HepG2 (cell line): ENCODE data around the gene ADAMTS13. TPM values are rescaled to one million over a fixed set of nuclear protein-coding genes. Genes with fewer than 3 reads are reported as not detected.
A peak's percentile ranks its signal among the peaks of the same experiment; 100 is the strongest.

ENCODE experiments used
- AKAP8 ChIP-seq: sonication (generic); formaldehyde crosslinking; IDR thresholded peaks from 2 replicates; pipeline ENCODE4 v1.5.1; 2020; ENCODE audit warnings: mild to moderate bottlenecking, missing genetic modification reagents
- ARHGAP35 ChIP-seq: sonication (generic); formaldehyde crosslinking; IDR thresholded peaks from 2 replicates; pipeline ENCODE4 v1.9.0; 2022; ENCODE audit warnings: mild to moderate bottlenecking, inconsistent platforms, moderate library complexity, missing genetic modification reagents, borderline replicate concordance
- BRD4 ChIP-seq: sonication (generic); formaldehyde crosslinking; IDR thresholded peaks from 2 replicates; pipeline ENCODE4 v1.4.0; 2020; ENCODE audit warnings: missing genetic modification reagents
- DNMT3B ChIP-seq: conservative IDR thresholded peaks from 2 replicates; pipeline ENCODE4 v1.6.1; 2016; ENCODE audit warnings: missing biosample characterization, control low read depth
- DR1 ChIP-seq: sonication (generic); formaldehyde crosslinking; IDR thresholded peaks from 2 replicates; pipeline ENCODE4 v1.8.0; 2021; ENCODE audit warnings: mild to moderate bottlenecking, missing genetic modification reagents, inconsistent platforms
- FIP1L1 ChIP-seq: fragments of 200-400 bp; formaldehyde crosslinking; IDR thresholded peaks from 2 replicates; pipeline ENCODE4 v1.6.1; 2018; ENCODE audit warnings: low read depth, mild to moderate bottlenecking, low read length, moderate library complexity, borderline replicate concordance; ENCODE audit not compliant: insufficient read depth
- GATAD1 ChIP-seq: IDR thresholded peaks from 2 replicates; pipeline ENCODE4 v1.6.1; 2016; ENCODE audit warnings: missing genetic modification reagents, missing compliant biosample characterization
- GFI1 ChIP-seq: sonication (generic); formaldehyde crosslinking; IDR thresholded peaks from 2 replicates; pipeline ENCODE4 v1.5.0; 2020; ENCODE audit warnings: missing genetic modification reagents, mild to moderate bottlenecking, borderline replicate concordance
- HNF4A ChIP-seq: sonication (generic); formaldehyde crosslinking; IDR thresholded peaks from 2 replicates; pipeline ENCODE4 v1.4.0; 2020; ENCODE audit warnings: missing genetic modification reagents
- HNRNPK ChIP-seq: fragments of 200-400 bp; formaldehyde crosslinking; IDR thresholded peaks from 2 replicates; pipeline ENCODE4 v1.6.1; 2018; ENCODE audit warnings: low read length, low read depth, moderate library complexity, mild to moderate bottlenecking; ENCODE audit not compliant: poor library complexity, severe bottlenecking
- HNRNPLL ChIP-seq: fragments of 200-400 bp; formaldehyde crosslinking; IDR thresholded peaks from 2 replicates; pipeline ENCODE4 v1.6.1; 2017; ENCODE audit warnings: mild to moderate bottlenecking, low read depth, low read length; ENCODE audit not compliant: poor library complexity, severe bottlenecking
- HOXA7 ChIP-seq: sonication (generic); formaldehyde crosslinking; IDR thresholded peaks from 2 replicates; pipeline ENCODE4 v1.8.1; 2022; ENCODE audit warnings: mild to moderate bottlenecking, missing genetic modification reagents, moderate library complexity
- ISX ChIP-seq: sonication (generic); formaldehyde crosslinking; conservative IDR thresholded peaks from 2 replicates; pipeline ENCODE4 v1.5.0; 2020; ENCODE audit warnings: missing genetic modification reagents
- MAFF ChIP-seq: IDR thresholded peaks from 2 replicates; pipeline ENCODE4 v1.6.1; 2011; ENCODE audit warnings: low read depth, low read length, improper control_type of control experiment
- NAIF1 ChIP-seq: sonication (generic); formaldehyde crosslinking; IDR thresholded peaks from 2 replicates; pipeline ENCODE4 v1.5.0; 2020; ENCODE audit warnings: mild to moderate bottlenecking, missing genetic modification reagents, borderline replicate concordance
- POLR2A ChIP-seq, 2 experiments: IDR thresholded peaks; 2 replicates each; pipeline ENCODE4 v1.6.1; 2011; ENCODE audit warnings: low read depth in 2 of 2, low read length in 2 of 2, mild to moderate bottlenecking in 1 of 2, moderate library complexity in 1 of 2; ENCODE audit not compliant: insufficient read depth in 1 of 2
- RARG ChIP-seq: sonication (generic); formaldehyde crosslinking; IDR thresholded peaks from 2 replicates; pipeline ENCODE4 v1.4.0; 2020; ENCODE audit warnings: low read depth, mild to moderate bottlenecking, missing genetic modification reagents
- RBFOX2 ChIP-seq: fragments of 200-400 bp; formaldehyde crosslinking; IDR thresholded peaks from 2 replicates; pipeline ENCODE4 v1.6.1; 2017; ENCODE audit warnings: low read depth, mild to moderate bottlenecking, low read length
- SIX1 ChIP-seq: sonication (generic); formaldehyde crosslinking; IDR thresholded peaks from 2 replicates; pipeline ENCODE4 v1.4.0; 2020; ENCODE audit warnings: missing genetic modification reagents, borderline replicate concordance
- SOX6 ChIP-seq, 2 experiments: fragments of 450-650 bp in 1 of 2; sonication (generic) in 1 of 2; formaldehyde crosslinking in 1 of 2; IDR thresholded peaks; 2 replicates each; pipeline versions ENCODE4 v1.4.0 to v1.6.1; 2017 to 2020; ENCODE audit warnings: antibody characterized with exemption in 1 of 2, mild to moderate bottlenecking in 1 of 2, missing genetic modification reagents in 1 of 2
- SUZ12 ChIP-seq: fragments of 150-350 bp; IDR thresholded peaks from 2 replicates; pipeline ENCODE4 v1.6.1; 2014; ENCODE audit warnings: low read depth, low read length
- ZNF160 ChIP-seq: sonication (generic); formaldehyde crosslinking; IDR thresholded peaks from 2 replicates; pipeline ENCODE4 v1.8.0; 2022; ENCODE audit warnings: mild to moderate bottlenecking, inconsistent platforms, missing genetic modification reagents
- ZNF468 ChIP-seq: sonication (generic); formaldehyde crosslinking; IDR thresholded peaks from 2 replicates; pipeline ENCODE4 v1.8.0; 2022; ENCODE audit warnings: mild to moderate bottlenecking, moderate library complexity, missing genetic modification reagents
- ZNF883 ChIP-seq: sonication (generic); formaldehyde crosslinking; IDR thresholded peaks from 2 replicates; pipeline ENCODE4 v1.5.1; 2020; ENCODE audit warnings: mild to moderate bottlenecking, missing genetic modification reagents; ENCODE audit errors: not compliant biosample characterization
- polyA plus RNA-seq, 8 experiments: library from polyadenylated mRNA; depleted of rRNA in 3 of 8; stranded (reverse) in 7 of 8; unstranded in 1 of 8; fragments of >200 nt; fragmentation: Illumina TruSeq in 4 of 8; extraction: Trizol in 4 of 8; gene quantifications; 2 replicates each; pipeline versions ENCODE4 v1.2.1 to v1.2.3, GENCODE V29; 2011 to 2016; ENCODE audit warnings: low read depth in 4 of 8, missing spikeins in 1 of 8, mixed read lengths in 1 of 8; ENCODE audit not compliant: insufficient read depth in 1 of 8
- total RNA-seq, 5 experiments: library from RNA; depleted of rRNA; stranded (reverse); fragments of >200 nt; fragmentation: Illumina TruSeq; extraction: Trizol; gene quantifications; 2 replicates each; pipeline ENCODE4 v1.2.3, GENCODE V29; 2016; ENCODE audit warnings: low read depth in 1 of 5
- TF ChIP-seq, protein P1 (sequence below): IDR thresholded peaks from 2 replicates; pipeline ENCODE4 v1.6.1; 2016; ENCODE audit warnings: low read depth, missing genetic modification reagents, missing compliant biosample characterization
- TF ChIP-seq, protein P2 (sequence below): conservative IDR thresholded peaks from 2 replicates; pipeline ENCODE4 v1.6.1; 2018; ENCODE audit warnings: missing genetic modification reagents

Gene ADAMTS13
- total and polyA plus RNA-seq, 2 of the 13 experiments (the other 11 are each of a cell fraction or from before 2014, with no cell fraction given) = 0.91 to 4.5 TPM

DNA sequence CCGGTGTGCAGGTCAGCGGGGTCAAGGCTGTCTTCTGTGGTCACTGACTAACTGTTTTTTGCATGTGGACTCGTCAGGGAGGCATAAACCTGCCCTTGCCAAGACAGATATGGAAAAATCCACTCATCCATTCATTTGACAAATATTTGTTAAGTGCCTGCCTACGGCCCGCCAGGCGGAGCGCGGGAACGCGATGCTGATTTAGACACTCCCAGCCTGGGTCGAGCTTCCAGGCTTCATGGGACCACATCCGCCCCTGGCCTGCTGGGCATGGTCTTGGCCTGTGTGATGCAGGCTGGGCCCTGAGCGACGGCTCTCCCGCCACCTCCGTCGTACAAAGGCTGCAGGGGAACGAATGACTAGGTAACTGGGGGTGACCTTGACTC is 84.5 kb downstream of the ADAMTS13 start (continued):
- TF ChIP-seq FIP1L1 (no peak), HOXA7 (no peak), RARG (no peak), GFI1 (CRISPR knock-in tag) (0 out of 2 replicates have a peak, but pooled peaks have one; percentile 46), MAFF (no peak), ZNF468 (CRISPR knock-in tag) (no peak), POLR2A (IDR thresholded peaks at IDR 0.05; ENCODE audit: insufficient read depth in 1 of 2, low read depth in 2 of 2, low read length in 2 of 2) (no peak), HNRNPLL (no peak), ISX (no peak), RBFOX2 (no peak), AKAP8 (CRISPR knock-in tag) (no peak), ZNF883 (CRISPR knock-in tag) (no peak), SUZ12 (no peak), ARHGAP35 (CRISPR knock-in tag) (0 out of 2 replicates have a peak, but pooled peaks have one; percentile 34), SOX6 (IDR thresholded peaks at IDR 0.05) (no peak), SOX6 (CRISPR knock-in tag; IDR thresholded peaks at IDR 0.05) (peak; percentile 84), HNRNPK (no peak), HNF4A (CRISPR knock-in tag) (peak; percentile 72), BRD4 (CRISPR knock-in tag) (peak; percentile 58), SIX1 (CRISPR knock-in tag) (no peak), NAIF1 (CRISPR knock-in tag) (no peak), GATAD1 (peak; percentile 21; the same call in 1 of the 2 replicates), DR1 (peak; percentile 65), DNMT3B (CRISPR knock-in tag) (no peak), ZNF160 (no peak)
- TF ChIP-seq, protein P1, sequence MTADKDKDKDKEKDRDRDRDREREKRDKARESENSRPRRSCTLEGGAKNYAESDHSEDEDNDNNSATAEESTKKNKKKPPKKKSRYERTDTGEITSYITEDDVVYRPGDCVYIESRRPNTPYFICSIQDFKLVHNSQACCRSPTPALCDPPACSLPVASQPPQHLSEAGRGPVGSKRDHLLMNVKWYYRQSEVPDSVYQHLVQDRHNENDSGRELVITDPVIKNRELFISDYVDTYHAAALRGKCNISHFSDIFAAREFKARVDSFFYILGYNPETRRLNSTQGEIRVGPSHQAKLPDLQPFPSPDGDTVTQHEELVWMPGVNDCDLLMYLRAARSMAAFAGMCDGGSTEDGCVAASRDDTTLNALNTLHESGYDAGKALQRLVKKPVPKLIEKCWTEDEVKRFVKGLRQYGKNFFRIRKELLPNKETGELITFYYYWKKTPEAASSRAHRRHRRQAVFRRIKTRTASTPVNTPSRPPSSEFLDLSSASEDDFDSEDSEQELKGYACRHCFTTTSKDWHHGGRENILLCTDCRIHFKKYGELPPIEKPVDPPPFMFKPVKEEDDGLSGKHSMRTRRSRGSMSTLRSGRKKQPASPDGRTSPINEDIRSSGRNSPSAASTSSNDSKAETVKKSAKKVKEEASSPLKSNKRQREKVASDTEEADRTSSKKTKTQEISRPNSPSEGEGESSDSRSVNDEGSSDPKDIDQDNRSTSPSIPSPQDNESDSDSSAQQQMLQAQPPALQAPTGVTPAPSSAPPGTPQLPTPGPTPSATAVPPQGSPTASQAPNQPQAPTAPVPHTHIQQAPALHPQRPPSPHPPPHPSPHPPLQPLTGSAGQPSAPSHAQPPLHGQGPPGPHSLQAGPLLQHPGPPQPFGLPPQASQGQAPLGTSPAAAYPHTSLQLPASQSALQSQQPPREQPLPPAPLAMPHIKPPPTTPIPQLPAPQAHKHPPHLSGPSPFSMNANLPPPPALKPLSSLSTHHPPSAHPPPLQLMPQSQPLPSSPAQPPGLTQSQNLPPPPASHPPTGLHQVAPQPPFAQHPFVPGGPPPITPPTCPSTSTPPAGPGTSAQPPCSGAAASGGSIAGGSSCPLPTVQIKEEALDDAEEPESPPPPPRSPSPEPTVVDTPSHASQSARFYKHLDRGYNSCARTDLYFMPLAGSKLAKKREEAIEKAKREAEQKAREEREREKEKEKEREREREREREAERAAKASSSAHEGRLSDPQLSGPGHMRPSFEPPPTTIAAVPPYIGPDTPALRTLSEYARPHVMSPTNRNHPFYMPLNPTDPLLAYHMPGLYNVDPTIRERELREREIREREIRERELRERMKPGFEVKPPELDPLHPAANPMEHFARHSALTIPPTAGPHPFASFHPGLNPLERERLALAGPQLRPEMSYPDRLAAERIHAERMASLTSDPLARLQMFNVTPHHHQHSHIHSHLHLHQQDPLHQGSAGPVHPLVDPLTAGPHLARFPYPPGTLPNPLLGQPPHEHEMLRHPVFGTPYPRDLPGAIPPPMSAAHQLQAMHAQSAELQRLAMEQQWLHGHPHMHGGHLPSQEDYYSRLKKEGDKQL (CRISPR knock-in tag) = 0 out of 2 replicates have a peak, but pooled peaks have one; percentile 76
- TF ChIP-seq, protein P2, sequence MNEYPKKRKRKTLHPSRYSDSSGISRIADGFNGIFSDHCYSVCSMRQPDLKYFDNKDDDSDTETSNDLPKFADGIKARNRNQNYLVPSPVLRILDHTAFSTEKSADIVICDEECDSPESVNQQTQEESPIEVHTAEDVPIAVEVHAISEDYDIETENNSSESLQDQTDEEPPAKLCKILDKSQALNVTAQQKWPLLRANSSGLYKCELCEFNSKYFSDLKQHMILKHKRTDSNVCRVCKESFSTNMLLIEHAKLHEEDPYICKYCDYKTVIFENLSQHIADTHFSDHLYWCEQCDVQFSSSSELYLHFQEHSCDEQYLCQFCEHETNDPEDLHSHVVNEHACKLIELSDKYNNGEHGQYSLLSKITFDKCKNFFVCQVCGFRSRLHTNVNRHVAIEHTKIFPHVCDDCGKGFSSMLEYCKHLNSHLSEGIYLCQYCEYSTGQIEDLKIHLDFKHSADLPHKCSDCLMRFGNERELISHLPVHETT (CRISPR knock-in tag) = no peak; the same call in 1 of the 2 replicates
